Chondrocyte (in vitro differentiated cells): ENCODE measurements around the gene TUBB8. TPM values are rescaled to one million over a fixed set of nuclear protein-coding genes. Genes with fewer than 3 reads are reported as not detected.
A peak's percentile ranks its signal among the peaks of the same experiment; 100 is the strongest.
"Not testable (repeated sequence)": the region's sequence is repeated elsewhere in the genome, so short reads cannot be mapped to it uniquely, and the experiment has no call there.

Experiments
- DNase-seq: peaks from one replicate; pipeline ENCODE4 v3.0.0; 2021; ENCODE audit warnings: mixed read lengths, low spot score
- H3K27ac Mint-ChIP-seq: one replicate; pipeline ENCODE4 v1.8.0; 2021; ENCODE audit warnings: mild to moderate bottlenecking, moderate library complexity, mixed read lengths; ENCODE audit not compliant: unreplicated experiment
- H3K27me3 Mint-ChIP-seq: 2 replicates; pipeline ENCODE4 v1.8.0; 2021; ENCODE audit warnings: low read depth, mixed read lengths
- H3K36me3 Mint-ChIP-seq: 2 replicates; pipeline ENCODE4 v1.8.0; 2021; ENCODE audit warnings: low read depth, mixed read lengths
- H3K4me1 Mint-ChIP-seq: 2 replicates; pipeline ENCODE4 v1.8.0; 2021; ENCODE audit warnings: low read depth, mild to moderate bottlenecking, mixed read lengths
- H3K4me3 Mint-ChIP-seq: one replicate; pipeline ENCODE4 v1.8.0; 2021; ENCODE audit warnings: mild to moderate bottlenecking, moderate library complexity, mixed read lengths; ENCODE audit not compliant: unreplicated experiment
- H3K9me3 Mint-ChIP-seq: 2 replicates; pipeline ENCODE4 v1.8.0; 2021; ENCODE audit warnings: low read depth, mixed read lengths
- CTCF ChIP-seq: fragments of 200-600 bp; sonication (generic); IDR thresholded peaks from 2 replicates; pipeline ENCODE4 v1.5.0; 2021; ENCODE audit warnings: antibody characterized with exemption, mild to moderate bottlenecking, moderate library complexity
- total RNA-seq: library from RNA; stranded (reverse); gene quantifications from 3 replicates; pipeline ENCODE4 v1.2.1, GENCODE V29; 2021

Gene TUBB8
- total RNA-seq, 1 donor from 2014 or later, result not detected

GRCh38 chr10:12444-13314, 36.4 kb downstream of the TUBB8 start:
- H3K27ac Mint-ChIP-seq, H3K27me3 Mint-ChIP-seq, H3K36me3 Mint-ChIP-seq, H3K4me3 Mint-ChIP-seq, H3K9me3 Mint-ChIP-seq, H3K4me1 Mint-ChIP-seq, DNase-seq: not testable (repeated sequence)

- H3K9me3 Mint-ChIP-seq, H3K27ac Mint-ChIP-seq, H3K4me1 Mint-ChIP-seq, DNase-seq, H3K4me3 Mint-ChIP-seq, H3K27me3 Mint-ChIP-seq, H3K36me3 Mint-ChIP-seq: not testable (repeated sequence)
- TF ChIP-seq CTCF, result peak; percentile 49
Observed at GRCh38 chr10:11260-11659, 37.8 kb downstream of the TUBB8 start.

- H3K36me3 Mint-ChIP-seq, H3K27me3 Mint-ChIP-seq, DNase-seq, H3K4me1 Mint-ChIP-seq, H3K4me3 Mint-ChIP-seq, H3K9me3 Mint-ChIP-seq, H3K27ac Mint-ChIP-seq: not testable (repeated sequence)
Observed at GRCh38 chr10:10261-10971, 38.7 kb downstream of the TUBB8 start.

Other genes starting within 250 kb of the TUBB8 start
- gene ZMYND11, start 86.2 kb upstream of the TUBB8 start, total RNA-seq, result 72.0 to 74.2 TPM (median 73.6 TPM) in 3 replicates